Measurements from ENCODE around the gene ZBTB12. TPM values are rescaled to one million over a fixed set of nuclear protein-coding genes. Genes with fewer than 3 reads are reported as not detected.

ZBTB12 gene
- total RNA-seq, 1 donor from 2014 or later = 6.4 TPM

- DNase-seq (ENCODE audit: low spot score) = no peak
These were observed 51.0 kb downstream of the ZBTB12 start for GRCh38 chr6:31850765-31851484.

Other genes starting within 250 kb of the ZBTB12 start
- 234 TPM for gene BAG6, start 249.4 kb downstream of the ZBTB12 start, total RNA-seq
- 2.4 TPM for gene APOM, start 246.2 kb downstream of the ZBTB12 start, total RNA-seq
- gene C6orf47, start 241.3 kb downstream of the ZBTB12 start, total RNA-seq = 21.5 TPM
- gene GPANK1, start 237.1 kb downstream of the ZBTB12 start, total RNA-seq = 15.3 TPM
- gene CSNK2B, start 236.0 kb downstream of the ZBTB12 start, total RNA-seq = 149 TPM
- gene LY6G5B, start 232.1 kb downstream of the ZBTB12 start, total RNA-seq = 20.6 TPM
- 3.0 TPM for gene LY6G5C, start 221.0 kb downstream of the ZBTB12 start, total RNA-seq
- 44.5 TPM for gene ABHD16A, start 198.8 kb downstream of the ZBTB12 start, total RNA-seq
- gene LY6G6F, start 195.2 kb downstream of the ZBTB12 start, total RNA-seq = not detected
- not detected for gene LY6G6D, start 186.7 kb downstream of the ZBTB12 start, total RNA-seq
- not detected for gene LY6G6C, start 180.3 kb downstream of the ZBTB12 start, total RNA-seq
- gene MPIG6B, start 178.7 kb downstream of the ZBTB12 start, total RNA-seq = 0.26 TPM
- gene DDAH2, start 172.8 kb downstream of the ZBTB12 start, total RNA-seq = 33.3 TPM
- 276 TPM for gene CLIC1, start 165.6 kb downstream of the ZBTB12 start, total RNA-seq
- gene MSH5, start 162.1 kb downstream of the ZBTB12 start, total RNA-seq = 27.8 TPM
- gene SAPCD1, start 139.4 kb downstream of the ZBTB12 start, total RNA-seq = 2.8 TPM
- gene VWA7, start 124.8 kb downstream of the ZBTB12 start, total RNA-seq = 5.5 TPM
- gene VARS1, start 106.3 kb downstream of the ZBTB12 start, total RNA-seq = 105 TPM
- gene LSM2, start 95.1 kb downstream of the ZBTB12 start, total RNA-seq = 35.6 TPM
- 1.7 TPM for gene HSPA1L, start 86.8 kb downstream of the ZBTB12 start, total RNA-seq
- 191 TPM for gene HSPA1A, start 86.5 kb downstream of the ZBTB12 start, total RNA-seq
- gene HSPA1B, start 74.3 kb downstream of the ZBTB12 start, total RNA-seq = 163 TPM
- gene NEU1, start 39.3 kb downstream of the ZBTB12 start, total RNA-seq = 29.2 TPM
- gene SLC44A4, start 23.1 kb downstream of the ZBTB12 start, total RNA-seq = 79.8 TPM
- 53.4 TPM for gene EHMT2, start 4.4 kb downstream of the ZBTB12 start, total RNA-seq
- 17.1 TPM for gene C2, start 25.6 kb upstream of the ZBTB12 start, total RNA-seq
- 41.4 TPM for gene CFB, start 44.0 kb upstream of the ZBTB12 start, total RNA-seq
- 59.6 TPM for gene NELFE, start 56.9 kb upstream of the ZBTB12 start, total RNA-seq
- 73.7 TPM for gene SKIC2, start 57.1 kb upstream of the ZBTB12 start, total RNA-seq
- 29.3 TPM for gene DXO, start 70.1 kb upstream of the ZBTB12 start, total RNA-seq
- gene C4A, start 80.0 kb upstream of the ZBTB12 start, total RNA-seq = 71.1 TPM
- gene C4B, start 112.7 kb upstream of the ZBTB12 start, total RNA-seq = 152 TPM
- gene CYP21A2, start 136.3 kb upstream of the ZBTB12 start, total RNA-seq = 3.8 TPM
- gene TNXB, start 207.3 kb upstream of the ZBTB12 start, total RNA-seq = 121 TPM
- 121 TPM for gene ATF6B, start 226.2 kb upstream of the ZBTB12 start, total RNA-seq
- 2.9 TPM for gene FKBPL, start 228.2 kb upstream of the ZBTB12 start, total RNA-seq
- gene PRRT1, start 249.9 kb upstream of the ZBTB12 start, total RNA-seq = 2.8 TPM

All from ureter (tissue), 1 donor.